ENCODE measurements around the gene TMEM248.

TMEM248 gene

DNA sequence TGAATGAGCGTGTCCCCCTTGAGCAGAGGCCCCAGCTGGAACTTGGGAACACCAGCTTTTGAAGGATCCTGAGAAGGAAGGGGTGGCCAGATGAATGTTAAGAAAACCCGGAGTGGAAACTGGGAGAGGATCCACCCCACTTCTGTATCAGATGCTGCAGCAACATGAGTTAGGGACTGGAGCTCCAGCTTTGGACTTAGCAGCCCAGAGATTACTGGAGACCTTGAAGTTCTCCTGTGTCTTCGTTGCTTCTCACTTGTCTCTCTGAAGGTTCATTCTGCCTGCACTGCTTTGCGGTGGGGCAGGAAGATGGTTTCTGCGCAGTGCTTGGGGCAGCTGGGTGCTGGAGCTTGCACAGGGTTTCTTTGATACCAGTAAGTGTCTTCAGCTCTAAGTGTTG, 9.3 kb downstream of the TMEM248 start:
- Histone ChIP-seq H3K4me1 (peaks cover 5% of the 10 kb centered on the region), H3K4me2 (ENCODE audit: low read length) (no peak overlapping the region), H3K9ac (no peak overlapping the region), H3K27ac (no peak overlapping the region), H2AFZ (no peak overlapping the region), H3K27me3 (ENCODE audit: control insufficient read depth, insufficient read depth, low read length) (no peaks in the 10 kb centered on the region), H3K4me3 (ENCODE audit: low read depth, low read length) (no peak overlapping the region), H3K9me3 (ENCODE audit: control insufficient read depth, low read length) (no peaks in the 10 kb centered on the region), H3K36me3 (ENCODE audit: control insufficient read depth, insufficient read depth, low read length) (no peaks in the 10 kb centered on the region), H3K79me2 (peaks cover 74% of the 10 kb centered on the region)
- no peak for TF ChIP-seq CTCF (IDR thresholded peaks at IDR 0.05)

- no peak overlapping the region for H2AFZ ChIP-seq
- H3K27me3 ChIP-seq (ENCODE audit: control insufficient read depth, insufficient read depth, low read length): no peaks in the 10 kb centered on the region
- H3K4me1 ChIP-seq: peaks cover 5% of the 10 kb centered on the region
- H3K4me2 ChIP-seq (ENCODE audit: low read length): no peak overlapping the region
- no peak overlapping the region for H3K4me3 ChIP-seq (ENCODE audit: low read depth, low read length)
- peaks cover 75% of the 10 kb centered on the region for H3K79me2 ChIP-seq
- no peaks in the 10 kb centered on the region for H3K36me3 ChIP-seq (ENCODE audit: control insufficient read depth, insufficient read depth, low read length)
- H3K27ac ChIP-seq: no peak overlapping the region
- H3K9ac ChIP-seq: no peak overlapping the region
- no peaks in the 10 kb centered on the region for H3K9me3 ChIP-seq (ENCODE audit: control insufficient read depth, low read length)
- TF ChIP-seq CTCF (IDR thresholded peaks at IDR 0.05): no peak
Observed at GRCh38 chr7:66933469-66933868, 12.4 kb downstream of the TMEM248 start.

DNA sequence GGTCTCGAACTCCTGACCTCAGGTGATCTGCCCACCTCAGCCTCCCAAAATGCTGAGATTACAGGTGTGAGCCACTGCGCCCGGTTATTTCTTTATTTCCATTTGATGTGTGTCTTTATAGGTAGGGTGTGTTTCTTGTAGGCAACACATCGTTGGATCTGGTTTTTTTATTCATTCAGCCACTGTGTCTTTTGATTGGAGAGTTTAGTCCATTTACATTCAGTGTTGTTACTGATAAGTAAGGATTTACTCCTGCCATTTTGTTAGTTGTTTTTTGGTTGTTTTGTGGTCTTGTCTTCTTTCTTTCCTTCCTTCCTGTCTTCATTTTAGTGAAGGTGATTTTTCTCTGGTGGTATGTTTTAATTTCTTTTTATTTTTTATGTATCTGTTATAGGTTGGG, 16.9 kb downstream of the TMEM248 start:
- H3K9ac ChIP-seq: no peak overlapping the region
- no peaks in the 10 kb centered on the region for H3K27me3 ChIP-seq (ENCODE audit: control insufficient read depth, insufficient read depth, low read length)
- no peak overlapping the region for H2AFZ ChIP-seq
- H3K4me3 ChIP-seq (ENCODE audit: low read depth, low read length): no peak overlapping the region
- peaks cover 54% of the 10 kb centered on the region for H3K79me2 ChIP-seq
- TF ChIP-seq CTCF (IDR thresholded peaks at IDR 0.05): no peak
- no peaks in the 10 kb centered on the region for H3K36me3 ChIP-seq (ENCODE audit: control insufficient read depth, insufficient read depth, low read length)
- H3K4me1 ChIP-seq: peaks cover 5% of the 10 kb centered on the region
- no peak overlapping the region for H3K27ac ChIP-seq
- H3K9me3 ChIP-seq (ENCODE audit: control insufficient read depth, low read length): no peaks in the 10 kb centered on the region
- H3K4me2 ChIP-seq (ENCODE audit: low read length): no peak overlapping the region

- H3K4me3 ChIP-seq (ENCODE audit: low read depth, low read length): no peak overlapping the region
- no peaks in the 10 kb centered on the region for H3K4me1 ChIP-seq
- H3K36me3 ChIP-seq (ENCODE audit: control insufficient read depth, insufficient read depth, low read length): no peaks in the 10 kb centered on the region
- TF ChIP-seq CTCF (IDR thresholded peaks at IDR 0.05): no peak
- H3K9ac ChIP-seq: no peak overlapping the region
- no peak overlapping the region for H2AFZ ChIP-seq
- H3K4me2 ChIP-seq (ENCODE audit: low read length): no peak overlapping the region
- H3K79me2 ChIP-seq: peaks cover 49% of the 10 kb centered on the region
- H3K9me3 ChIP-seq (ENCODE audit: control insufficient read depth, low read length): no peaks in the 10 kb centered on the region
- no peaks in the 10 kb centered on the region for H3K27me3 ChIP-seq (ENCODE audit: control insufficient read depth, insufficient read depth, low read length)
- no peak overlapping the region for H3K27ac ChIP-seq
Observed at GRCh38 chr7:66939325-66939724, 18.3 kb downstream of the TMEM248 start.

GRCh38 chr7:66946545-66946944, 25.5 kb downstream of the TMEM248 start:
- Histone ChIP-seq H3K9ac (no peak overlapping the region), H3K27ac (no peak overlapping the region), H3K36me3 (ENCODE audit: control insufficient read depth, insufficient read depth, low read length) (no peaks in the 10 kb centered on the region), H3K4me3 (ENCODE audit: low read depth, low read length) (no peak overlapping the region), H3K9me3 (ENCODE audit: control insufficient read depth, low read length) (no peaks in the 10 kb centered on the region), H3K79me2 (peaks cover 2% of the 10 kb centered on the region), H3K4me1 (no peaks in the 10 kb centered on the region), H3K27me3 (ENCODE audit: control insufficient read depth, insufficient read depth, low read length) (no peaks in the 10 kb centered on the region), H3K4me2 (ENCODE audit: low read length) (no peak overlapping the region), H2AFZ (no peak overlapping the region)
- TF ChIP-seq CTCF (IDR thresholded peaks at IDR 0.05): no peak
